ENCODE measurements around the gene MPZL3. TPM values are rescaled to one million over a fixed set of nuclear protein-coding genes. Genes with fewer than 3 reads are reported as not detected.

MPZL3 gene
- total and polyA plus RNA-seq, 3 experiments from 2014 or later: 10.6 to 119 (median 113) TPM

- Histone ChIP-seq H3K36me3 (ENCODE audit: insufficient read depth, low read length) (no peaks in the 10 kb centered on the region), H3K27ac (ENCODE audit: low read depth, low read length) (peak within 1 kb of the TSS; percentile 61), H3K27me3 (ENCODE audit: insufficient read depth, low read length, poor library complexity, severe bottlenecking) (no peaks in the 10 kb centered on the region), H3K4me1 (ENCODE audit: insufficient read depth, low read length) (peaks cover 86% of the 10 kb centered on the region), H3K4me3 (ENCODE audit: low read length) (peak within 1 kb of the TSS; percentile 76), H3K9me3 (ENCODE audit: low read length) (no peaks in the 10 kb centered on the region)
- POLR2A ChIA-PET: interaction anchor here (0.5 to 4.1 kb wide), 12 partner anchors 11 to 211 kb away, joined by 3 to 27 read pairs (median 4); partner anchors contain the start of genes CD3D, KMT2A, MPZL3 and UBE4A
- peaks cover 4 to 64% (median 5%) of the 10 kb centered on the region in 3 donors for H3K36me3 Mint-ChIP-seq
- DNase-seq: peak; percentile 31 to 84 (median 75)
- H3K4me3 Mint-ChIP-seq: peak within 1 kb of the TSS; percentile 84 to 94 (median 90)
- H3K9me3 Mint-ChIP-seq: no peaks in the 10 kb centered on the region
- CTCF ChIA-PET: interaction anchor here (0.7 to 5.4 kb wide), 13 partner anchors 9 to 129 kb away, joined by 3 to 19 read pairs (median 4); partner anchors contain the start of gene CD3D
- peaks cover 0 to 77% (median 43%) of the 10 kb centered on the region in 3 donors for H3K4me1 Mint-ChIP-seq
- no peaks in the 10 kb centered on the region for H3K27me3 Mint-ChIP-seq
- H3K27ac Mint-ChIP-seq: peak within 1 kb of the TSS in 7 of 8 donors; percentile 76 to 96 (median 95)
Observed at GRCh38 chr11:118224511-118225188, 27.5 kb downstream of the MPZL3 start, which contains the start of gene JAML. Gene JAML (minus strand): TSS chr11:118225011. CDS start chr11:118214866, 10,145 bp downstream.

- Histone ChIP-seq H3K4me1 (ENCODE audit: insufficient read depth, low read length) (peaks cover 86% of the 10 kb centered on the region), H3K27me3 (ENCODE audit: insufficient read depth, low read length, poor library complexity, severe bottlenecking) (no peaks in the 10 kb centered on the region), H3K36me3 (ENCODE audit: insufficient read depth, low read length) (no peaks in the 10 kb centered on the region), H3K9me3 (ENCODE audit: low read length) (no peaks in the 10 kb centered on the region), H3K27ac (ENCODE audit: low read depth, low read length) (peak overlapping the region; percentile 61), H3K4me3 (ENCODE audit: low read length) (peak overlapping the region; percentile 76)
- Mint-ChIP-seq H3K27ac (peak overlapping the region in 7 of 8 donors; percentile 76 to 96 (median 95)), H3K27me3 (no peaks in the 10 kb centered on the region), H3K9me3 (no peaks in the 10 kb centered on the region), H3K36me3 (peaks cover 3 to 64% (median 4%) of the 10 kb centered on the region in 3 donors), H3K4me1 (peaks cover 0 to 83% (median 49%) of the 10 kb centered on the region in 3 donors), H3K4me3 (peak overlapping the region; percentile 84 to 94 (median 90))
- POLR2A ChIA-PET: interaction anchor here (0.6 to 4.1 kb wide), 10 partner anchors 10 to 476 kb away, joined by 3 to 27 read pairs (median 4); partner anchors contain the start of genes CD3D, KMT2A, MPZL3 and UBE4A
- DNase-seq: peak in 3 of 5 donors; percentile 33 to 60 (median 39)
- CTCF ChIA-PET: interaction anchor here (1.0 to 5.4 kb wide), 10 partner anchors 8 to 129 kb away, joined by 3 to 19 read pairs (median 4); partner anchors contain the start of gene CD3D
Observed at GRCh38 chr11:118223992-118224391, 28.2 kb downstream of the MPZL3 start.

GRCh38 chr11:118223570-118223969, 28.6 kb downstream of the MPZL3 start:
- Mint-ChIP-seq H3K27me3 (no peaks in the 10 kb centered on the region), H3K9me3 (no peaks in the 10 kb centered on the region), H3K36me3 (peaks cover 3 to 66% (median 4%) of the 10 kb centered on the region in 3 donors), H3K27ac (peak overlapping the region in 7 of 8 donors; percentile 76 to 96 (median 95)), H3K4me3 (peak overlapping the region; percentile 84 to 94 (median 90)), H3K4me1 (peaks cover 0 to 86% (median 54%) of the 10 kb centered on the region in 3 donors)
- CTCF ChIA-PET: interaction anchor here (1.2 to 5.4 kb wide), 4 partner anchors 21 to 130 kb away, joined by 4 to 19 read pairs (median 10); no protein-coding TSS in a partner anchor
- Histone ChIP-seq H3K27me3 (ENCODE audit: insufficient read depth, low read length, poor library complexity, severe bottlenecking) (no peaks in the 10 kb centered on the region), H3K4me3 (ENCODE audit: low read length) (peak overlapping the region; percentile 76), H3K4me1 (ENCODE audit: insufficient read depth, low read length) (peaks cover 85% of the 10 kb centered on the region), H3K27ac (ENCODE audit: low read depth, low read length) (peak overlapping the region; percentile 61), H3K36me3 (ENCODE audit: insufficient read depth, low read length) (no peaks in the 10 kb centered on the region), H3K9me3 (ENCODE audit: low read length) (no peaks in the 10 kb centered on the region)
- POLR2A ChIA-PET: interaction anchor here (0.6 to 1.6 kb wide), 5 partner anchors 9 to 476 kb away, joined by 3 to 11 read pairs (median 4); partner anchors contain the start of genes KMT2A and MPZL3
- peak in 1 of 5 donors; percentile 40 for DNase-seq

GRCh38 chr11:118222437-118222836, 29.7 kb downstream of the MPZL3 start:
- Histone ChIP-seq H3K4me3 (ENCODE audit: low read length) (no peak overlapping the region), H3K4me1 (ENCODE audit: insufficient read depth, low read length) (peaks cover 85% of the 10 kb centered on the region), H3K9me3 (ENCODE audit: low read length) (no peaks in the 10 kb centered on the region), H3K27ac (ENCODE audit: low read depth, low read length) (no peak overlapping the region), H3K36me3 (ENCODE audit: insufficient read depth, low read length) (no peaks in the 10 kb centered on the region), H3K27me3 (ENCODE audit: insufficient read depth, low read length, poor library complexity, severe bottlenecking) (no peaks in the 10 kb centered on the region)
- H3K4me1 Mint-ChIP-seq: peaks cover 0 to 86% (median 65%) of the 10 kb centered on the region in 3 donors
- no peaks in the 10 kb centered on the region for H3K9me3 Mint-ChIP-seq
- DNase-seq: no peak
- CTCF ChIA-PET: interaction anchor here (0.8 to 5.4 kb wide), 4 partner anchors 20 to 38 kb away, joined by 3 to 19 read pairs (median 6); no protein-coding TSS in a partner anchor
- H3K36me3 Mint-ChIP-seq: peaks cover 2 to 64% (median 4%) of the 10 kb centered on the region in 3 donors
- no peaks in the 10 kb centered on the region for H3K27me3 Mint-ChIP-seq
- H3K4me3 Mint-ChIP-seq: peak overlapping the region; percentile 69 to 94 (median 90)
- peak overlapping the region in 7 of 8 donors; percentile 76 to 98 (median 93) for H3K27ac Mint-ChIP-seq
- POLR2A ChIA-PET: interaction anchor here (0.6 to 1.2 kb wide), 3 partner anchors 14 to 30 kb away, joined by 3 read pairs; partner anchors contain the start of gene MPZL3

- no peak for DNase-seq
- Mint-ChIP-seq H3K27me3 (no peaks in the 10 kb centered on the region), H3K27ac (peak overlapping the region in 7 of 8 donors; percentile 7 to 98 (median 95)), H3K36me3 (peaks cover 0 to 61% (median under 1%) of the 10 kb centered on the region in 3 donors), H3K4me3 (peak overlapping the region; percentile 69 to 94 (median 90)), H3K4me1 (peaks cover 0 to 86% (median 75%) of the 10 kb centered on the region in 3 donors), H3K9me3 (no peaks in the 10 kb centered on the region)
- POLR2A ChIA-PET: interaction anchor here (1.2 kb wide), 1 partner anchor 19 kb away, joined by 3 read pairs; no protein-coding TSS in a partner anchor
- H3K27ac ChIP-seq (ENCODE audit: low read depth, low read length): no peak overlapping the region
- H3K4me3 ChIP-seq (ENCODE audit: low read length): no peak overlapping the region
- CTCF ChIA-PET: interaction anchor here (0.8 to 1.3 kb wide), 4 partner anchors 10 to 131 kb away, joined by 3 read pairs; no protein-coding TSS in a partner anchor
- no peaks in the 10 kb centered on the region for H3K9me3 ChIP-seq (ENCODE audit: low read length)
- no peaks in the 10 kb centered on the region for H3K36me3 ChIP-seq (ENCODE audit: insufficient read depth, low read length)
- no peaks in the 10 kb centered on the region for H3K27me3 ChIP-seq (ENCODE audit: insufficient read depth, low read length, poor library complexity, severe bottlenecking)
- peaks cover 85% of the 10 kb centered on the region for H3K4me1 ChIP-seq (ENCODE audit: insufficient read depth, low read length)
Observed at GRCh38 chr11:118221419-118221818, 30.7 kb downstream of the MPZL3 start.

GRCh38 chr11:118219732-118220131, 32.4 kb downstream of the MPZL3 start:
- DNase-seq: no peak
- Mint-ChIP-seq H3K4me1 (peaks cover 0 to 92% (median 88%) of the 10 kb centered on the region in 3 donors), H3K9me3 (no peaks in the 10 kb centered on the region), H3K4me3 (peak overlapping the region; percentile 69 to 94 (median 90)), H3K36me3 (peaks cover 0 to 56% (median 0%) of the 10 kb centered on the region in 3 donors), H3K27ac (peak overlapping the region in 7 of 8 donors; percentile 70 to 98 (median 95)), H3K27me3 (no peaks in the 10 kb centered on the region)
- Histone ChIP-seq H3K9me3 (ENCODE audit: low read length) (no peaks in the 10 kb centered on the region), H3K27ac (ENCODE audit: low read depth, low read length) (no peak overlapping the region), H3K4me1 (ENCODE audit: insufficient read depth, low read length) (peaks cover 86% of the 10 kb centered on the region), H3K4me3 (ENCODE audit: low read length) (no peak overlapping the region), H3K27me3 (ENCODE audit: insufficient read depth, low read length, poor library complexity, severe bottlenecking) (no peaks in the 10 kb centered on the region), H3K36me3 (ENCODE audit: insufficient read depth, low read length) (no peaks in the 10 kb centered on the region)
- CTCF ChIA-PET: interaction anchor here (0.7 to 2.0 kb wide), 5 partner anchors 17 to 85 kb away, joined by 3 to 6 read pairs (median 3); partner anchors contain the start of gene CD3E
- POLR2A ChIA-PET: interaction anchor here (1.1 to 2.2 kb wide), 3 partner anchors 11 to 21 kb away, joined by 3 to 8 read pairs (median 6); no protein-coding TSS in a partner anchor

- CTCF ChIA-PET: interaction anchor here (0.7 to 3.4 kb wide), 7 partner anchors 17 to 85 kb away, joined by 3 to 16 read pairs (median 4); partner anchors contain the start of gene CD3E
- H3K36me3 Mint-ChIP-seq: peaks cover 0 to 54% (median 0%) of the 10 kb centered on the region in 3 donors
- peak overlapping the region; percentile 69 to 94 (median 90) for H3K4me3 Mint-ChIP-seq
- H3K9me3 Mint-ChIP-seq: no peaks in the 10 kb centered on the region
- H3K27me3 ChIP-seq (ENCODE audit: insufficient read depth, low read length, poor library complexity, severe bottlenecking): no peaks in the 10 kb centered on the region
- peaks cover 0 to 97% (median 90%) of the 10 kb centered on the region in 3 donors for H3K4me1 Mint-ChIP-seq
- POLR2A ChIA-PET: interaction anchor here (2.2 kb wide), 1 partner anchor 17 kb away, joined by 8 read pairs; no protein-coding TSS in a partner anchor
- no peak overlapping the region for H3K4me3 ChIP-seq (ENCODE audit: low read length)
- no peak overlapping the region for H3K27ac ChIP-seq (ENCODE audit: low read depth, low read length)
- no peaks in the 10 kb centered on the region for H3K9me3 ChIP-seq (ENCODE audit: low read length)
- H3K36me3 ChIP-seq (ENCODE audit: insufficient read depth, low read length): no peaks in the 10 kb centered on the region
- H3K27me3 Mint-ChIP-seq: no peaks in the 10 kb centered on the region
- DNase-seq: no peak
- H3K27ac Mint-ChIP-seq: peak overlapping the region in 7 of 8 donors; percentile 70 to 98 (median 95)
- peaks cover 91% of the 10 kb centered on the region for H3K4me1 ChIP-seq (ENCODE audit: insufficient read depth, low read length)
Observed at GRCh38 chr11:118219244-118219643, 32.9 kb downstream of the MPZL3 start.

All from CD8-positive, alpha-beta memory T cell (primary cell).